Effector CD8-positive, alpha-beta T cell (primary cell): Measurements from ENCODE around the gene POU3F1.
"Not testable (repeated sequence)": the region's sequence is repeated elsewhere in the genome, so short reads cannot be mapped to it uniquely, and the experiment has no call there.

ENCODE experiments used
- DNase-seq: peaks from one replicate; lab custom pipeline; 2025; lab: John Stamatoyannopoulos, UW

Gene POU3F1

DNA sequence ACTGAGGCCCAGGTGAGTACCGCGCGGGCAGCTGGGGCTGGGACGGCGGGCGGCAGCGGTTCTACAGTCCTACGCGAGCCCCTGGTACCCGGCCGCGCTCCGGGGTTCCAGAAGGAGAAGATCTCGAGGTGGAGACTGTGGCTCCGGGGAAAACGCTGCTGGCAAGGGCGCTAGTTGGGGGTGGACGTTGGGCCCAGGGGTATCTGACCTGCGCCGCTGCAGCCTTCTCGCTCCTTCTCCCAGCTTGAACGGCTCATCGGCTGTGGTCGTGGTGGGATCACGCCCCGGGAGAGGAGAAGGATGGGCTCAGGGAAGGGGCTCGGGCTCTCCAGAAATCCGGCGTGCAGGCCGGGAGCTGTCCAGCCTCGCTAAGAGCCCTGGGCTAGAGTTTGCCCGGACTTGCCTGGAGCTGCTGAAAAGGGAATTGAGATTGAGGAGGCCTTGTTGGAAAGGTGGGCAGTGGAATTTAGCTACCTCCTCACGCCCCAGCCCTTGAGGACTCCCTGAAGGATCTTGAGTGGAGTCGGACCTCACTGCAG lies 1.1 kb upstream of the POU3F1 start:
- no peak for DNase-seq

DNA sequence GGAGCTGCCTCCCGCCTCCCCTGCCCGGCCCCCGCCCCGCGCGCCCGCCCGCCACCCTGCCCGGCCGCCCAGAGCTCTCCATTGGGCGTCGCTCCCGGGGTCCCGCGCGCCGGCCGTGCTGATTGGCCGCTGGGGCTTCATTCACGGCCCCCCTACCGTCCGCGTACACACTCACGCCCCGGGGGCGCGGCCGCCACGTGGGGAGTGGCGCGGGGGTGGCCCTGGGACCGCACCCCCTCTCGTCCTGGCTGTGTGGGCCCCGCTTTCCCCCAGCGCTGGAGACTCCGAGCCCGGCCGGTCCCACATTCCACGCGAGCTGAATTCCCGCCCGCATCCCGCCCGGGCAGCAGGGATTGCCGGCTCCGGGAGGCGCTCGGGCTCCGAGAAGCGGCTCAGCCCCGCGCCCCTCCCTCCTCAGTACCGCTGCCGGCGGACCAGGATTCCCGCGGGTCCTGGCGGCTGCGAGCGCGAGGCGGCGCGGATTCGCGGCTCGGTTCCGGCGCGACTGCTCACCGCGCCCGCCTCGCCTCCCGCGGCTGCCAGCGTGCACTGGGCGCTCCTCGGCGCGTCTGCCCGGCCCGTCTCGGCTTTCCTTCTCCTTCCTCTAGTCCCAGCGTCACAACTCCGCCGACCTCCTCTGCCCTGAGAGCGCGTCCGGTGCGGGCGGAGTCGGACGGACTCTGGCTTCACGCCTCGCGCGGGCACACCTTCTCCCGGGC lies 450 bp upstream of the POU3F1 start:
- DNase-seq: peak; percentile 61

DNA sequence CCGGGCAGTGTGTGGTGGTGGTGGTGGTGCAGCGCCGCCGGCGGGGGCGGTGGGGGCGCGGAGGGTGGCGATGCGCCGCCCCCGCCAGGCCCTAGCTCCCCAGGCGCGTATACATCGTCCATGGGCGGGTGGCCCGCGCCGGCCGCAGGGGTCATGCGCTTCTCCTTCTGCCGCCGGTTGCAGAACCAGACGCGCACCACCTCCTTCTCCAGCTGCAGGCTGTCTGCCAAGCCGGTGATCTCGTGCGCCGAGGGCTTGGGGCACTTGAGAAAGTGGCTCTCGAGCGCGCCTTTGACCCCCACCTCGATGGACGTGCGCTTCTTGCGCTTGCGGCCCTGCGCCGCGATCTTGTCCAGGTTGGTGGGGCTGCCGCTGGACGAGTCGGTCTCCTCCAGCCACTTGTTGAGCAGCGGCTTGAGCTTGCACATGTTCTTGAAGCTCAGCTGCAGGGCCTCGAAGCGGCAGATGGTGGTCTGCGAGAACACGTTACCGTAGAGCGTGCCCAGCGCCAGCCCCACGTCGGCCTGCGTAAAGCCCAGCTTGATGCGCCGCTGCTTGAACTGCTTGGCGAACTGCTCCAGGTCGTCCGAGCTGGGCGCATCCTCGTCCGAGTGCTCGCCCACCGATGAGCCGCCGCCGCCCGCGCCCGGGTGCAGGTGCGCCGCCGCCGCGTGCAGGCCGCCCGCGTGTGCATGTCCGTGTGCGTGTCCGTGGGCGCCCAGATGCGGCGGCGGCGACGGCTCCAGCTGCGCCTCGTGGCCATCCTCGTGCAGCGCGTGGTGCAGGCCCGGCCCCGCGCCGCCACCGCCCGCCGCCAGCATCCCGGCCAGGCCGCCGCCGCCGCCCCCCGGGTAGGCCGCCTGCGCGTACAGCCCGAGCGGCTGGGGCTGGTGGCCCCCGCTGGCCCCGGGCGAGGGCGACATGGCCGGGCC lies 926 bp downstream of the POU3F1 start:
- DNase-seq: no peak

DNA sequence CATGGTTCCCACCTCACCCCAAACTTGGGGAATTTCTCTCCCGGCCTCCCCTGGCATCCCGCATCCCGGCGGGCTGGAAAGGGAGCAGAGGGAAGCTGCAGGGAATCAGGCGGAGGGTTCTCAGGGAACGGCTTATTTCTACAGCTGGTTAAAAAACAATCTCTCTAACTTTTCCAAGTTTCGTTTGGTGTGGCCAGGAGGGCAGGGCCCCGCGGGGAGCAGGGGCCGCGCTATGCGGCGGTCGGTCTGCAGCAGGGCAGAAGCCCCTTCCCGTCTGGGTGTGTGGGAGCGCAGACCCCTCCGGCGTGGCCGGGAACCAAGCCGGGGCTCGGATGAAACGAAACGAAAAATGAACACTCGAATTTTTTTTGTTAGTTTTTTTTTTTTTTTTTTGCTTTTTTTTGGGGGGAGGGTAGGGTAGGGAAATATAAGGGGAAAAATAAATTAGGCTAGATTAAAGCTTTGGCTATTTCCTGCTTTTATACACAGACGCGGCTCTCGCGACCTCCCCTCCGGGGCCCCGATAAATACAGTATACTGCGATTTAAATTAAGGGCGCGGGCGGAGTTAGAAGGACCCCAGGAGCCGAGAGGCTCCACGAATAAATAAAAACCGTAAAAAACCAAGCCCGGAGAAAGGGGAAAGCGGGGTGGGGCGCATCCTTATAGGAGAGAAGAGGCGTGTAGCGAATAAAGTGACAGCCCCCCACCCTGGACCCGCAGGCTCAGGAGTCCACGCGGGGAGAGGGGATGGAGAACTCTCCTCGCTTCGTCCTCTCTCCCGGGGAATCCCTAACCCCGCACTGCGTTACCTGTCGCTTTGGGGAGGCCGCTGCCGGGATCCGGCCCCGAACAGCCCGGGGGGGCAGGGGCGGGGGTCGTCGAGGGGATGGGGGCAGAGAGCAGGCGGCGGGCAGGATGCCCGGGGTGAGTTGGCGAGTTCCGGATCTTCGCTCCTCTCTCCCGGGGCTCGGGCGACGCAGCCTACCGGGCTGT lies 2.1 kb downstream of the POU3F1 start:
- no peak for DNase-seq

DNA sequence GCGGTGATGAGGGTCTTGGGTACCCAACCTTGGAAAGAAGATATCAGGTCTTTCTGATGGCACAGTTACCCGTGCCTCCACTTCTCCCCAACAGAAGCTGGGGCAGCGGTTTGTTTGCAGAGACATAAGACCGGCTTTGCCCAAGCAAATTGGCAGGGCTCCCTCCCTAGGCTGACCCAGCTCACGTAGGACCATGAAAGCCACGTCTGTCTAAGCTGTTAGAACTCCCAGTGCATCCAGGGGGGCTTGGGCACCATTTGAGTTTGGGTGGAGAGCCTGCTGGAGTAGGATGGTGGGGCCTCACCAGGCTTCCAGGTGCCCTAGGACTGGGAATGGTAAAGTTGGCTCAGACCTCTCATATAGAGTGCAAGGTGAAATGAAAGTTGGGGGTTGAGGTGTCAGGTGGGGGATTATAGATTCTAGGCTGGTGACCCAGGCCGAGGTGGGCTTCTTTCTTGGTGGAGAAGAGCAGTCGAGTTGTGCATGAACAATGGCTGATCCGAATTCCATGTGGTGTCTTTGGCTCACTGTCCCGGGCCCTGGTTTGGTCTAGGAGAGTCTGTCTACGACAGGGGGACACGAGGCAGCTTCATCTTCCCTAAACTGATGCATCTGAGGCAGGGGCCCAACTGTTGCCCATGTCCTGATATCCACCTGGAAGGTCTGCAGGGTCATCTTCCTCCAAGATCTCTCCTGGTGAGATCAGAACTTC lies 3.4 kb downstream of the POU3F1 start:
- no peak for DNase-seq

DNA sequence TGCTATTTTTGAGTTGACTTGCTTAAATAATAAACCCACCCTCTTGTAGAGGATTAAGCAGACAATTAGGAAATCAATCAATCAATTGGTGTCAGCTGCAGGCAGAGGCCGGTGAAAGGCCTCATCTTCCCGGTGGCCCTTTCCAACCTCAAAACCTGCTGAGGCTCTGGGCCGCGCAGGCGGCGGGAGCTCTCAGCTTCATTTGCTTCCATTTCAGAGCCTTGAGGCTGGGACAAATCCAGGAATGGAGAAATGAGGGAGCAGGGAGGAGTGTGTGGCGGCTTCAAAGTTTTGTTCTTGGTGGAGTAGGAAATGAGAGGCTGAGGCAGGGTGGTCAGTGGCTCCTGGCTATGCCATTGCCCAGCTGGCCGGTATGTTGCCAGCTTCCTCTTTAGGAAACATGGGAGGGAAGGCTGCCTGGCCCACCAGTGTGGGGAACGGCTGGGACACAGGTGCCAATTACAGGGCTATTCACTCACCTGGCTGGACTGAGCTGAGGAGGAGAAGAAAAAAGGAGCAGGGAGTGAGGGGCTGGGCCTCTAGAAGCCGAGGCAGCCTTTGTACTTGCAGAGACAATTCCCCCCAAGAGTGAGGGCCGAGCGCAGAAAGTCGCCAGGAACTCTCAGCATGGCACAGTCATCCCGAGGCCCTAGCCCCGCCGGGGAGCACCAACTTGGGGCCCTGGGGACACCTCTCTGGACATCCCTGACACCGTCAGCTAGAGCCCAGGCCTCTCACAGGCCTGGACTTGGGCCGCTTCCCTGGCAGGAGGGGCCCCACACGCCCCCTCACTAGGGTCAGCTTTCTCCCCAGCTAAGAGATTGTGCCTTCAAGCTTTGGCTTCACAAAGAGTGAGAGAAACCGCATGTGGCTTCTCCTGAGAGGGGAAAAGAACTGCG lies 4.4 kb downstream of the POU3F1 start:
- DNase-seq: no peak

DNA sequence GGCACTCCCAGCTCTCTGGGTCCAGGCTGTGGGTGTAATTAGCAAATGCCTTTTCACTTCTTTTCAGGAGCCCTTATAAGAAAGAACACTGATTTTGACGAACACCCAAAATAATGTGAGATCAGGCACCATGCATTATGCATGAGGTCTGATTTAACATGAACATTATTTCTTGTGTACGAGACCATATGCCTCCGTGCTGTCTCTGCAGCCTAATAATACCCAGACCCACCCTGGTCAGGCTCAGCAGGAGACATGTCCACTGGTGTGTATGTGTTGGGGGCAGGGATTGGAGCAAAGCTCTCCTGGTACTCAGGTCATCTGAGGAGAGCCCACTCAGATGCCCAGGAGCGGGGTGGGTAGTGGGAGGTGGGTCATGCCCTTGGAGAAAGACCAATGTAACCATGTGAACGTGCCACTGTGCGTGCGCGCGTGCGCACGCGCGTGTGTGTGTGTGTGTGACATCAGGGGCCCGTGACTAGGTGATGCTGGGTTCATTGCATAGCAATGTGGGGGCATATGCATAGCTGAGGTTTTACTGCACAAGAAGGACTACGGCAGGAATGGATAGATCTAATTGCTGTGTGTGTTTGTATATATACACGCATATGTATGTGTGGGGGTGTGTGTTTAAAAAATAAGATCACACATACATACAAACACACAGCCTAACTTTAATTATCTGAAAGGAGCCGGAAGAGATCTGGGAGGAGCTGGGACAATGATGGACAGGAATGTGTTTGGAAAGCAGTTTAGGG lies 7.1 kb downstream of the POU3F1 start:
- DNase-seq: no peak

DNA sequence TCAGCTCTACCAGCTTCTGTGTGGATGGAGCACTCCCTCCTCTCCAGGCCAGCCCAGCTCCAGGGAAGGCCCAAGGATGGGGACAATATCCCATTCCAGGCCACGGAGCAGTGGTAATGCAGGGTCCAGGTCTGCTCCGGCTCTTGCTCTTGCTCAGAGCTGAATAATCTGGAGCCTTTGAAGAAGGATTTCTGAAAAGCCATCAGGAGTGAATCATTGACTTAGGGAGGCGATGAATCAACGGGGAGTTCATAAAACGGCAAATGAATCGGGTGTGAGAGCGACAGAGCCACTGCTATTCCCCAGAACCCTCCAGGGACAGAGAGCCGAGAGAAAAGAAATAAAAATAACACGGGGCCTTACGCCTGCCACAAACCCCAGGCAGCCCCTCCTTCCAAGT lies 7.7 kb downstream of the POU3F1 start:
- DNase-seq: no peak

DNA sequence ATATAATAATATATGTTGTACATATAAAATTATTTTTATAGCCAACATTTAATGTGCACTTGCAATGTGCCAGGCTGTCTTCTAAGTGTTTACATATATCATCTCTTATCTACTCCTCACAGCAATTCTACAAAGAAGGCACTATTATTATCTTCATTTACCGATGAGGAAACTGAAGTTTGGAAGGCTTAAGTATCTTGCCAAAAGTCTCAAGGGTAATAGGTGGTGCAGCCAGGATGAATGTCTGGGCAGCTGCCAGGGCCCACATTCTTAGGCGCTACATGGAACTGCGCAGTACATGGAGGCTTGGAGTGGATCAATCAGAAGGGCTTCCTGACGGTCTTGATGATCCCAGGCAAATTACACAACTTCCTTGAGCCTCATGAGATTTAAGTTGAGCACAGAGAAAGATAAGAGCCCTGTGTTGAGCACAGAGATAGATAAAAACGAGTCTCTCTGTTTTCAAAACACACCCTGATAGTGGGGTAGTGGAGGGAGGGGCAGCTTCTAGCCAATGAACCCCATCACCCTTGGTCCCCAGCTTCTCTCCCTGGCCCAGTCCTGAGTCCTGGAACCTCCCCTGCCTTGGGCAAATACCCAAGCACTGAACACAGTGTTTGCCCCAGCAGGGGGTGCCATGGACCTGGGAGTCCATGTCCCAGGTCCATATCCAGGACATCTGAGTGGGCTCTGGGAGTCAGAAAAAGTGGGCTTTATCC lies 9.2 kb downstream of the POU3F1 start:
- no peak for DNase-seq

DNA sequence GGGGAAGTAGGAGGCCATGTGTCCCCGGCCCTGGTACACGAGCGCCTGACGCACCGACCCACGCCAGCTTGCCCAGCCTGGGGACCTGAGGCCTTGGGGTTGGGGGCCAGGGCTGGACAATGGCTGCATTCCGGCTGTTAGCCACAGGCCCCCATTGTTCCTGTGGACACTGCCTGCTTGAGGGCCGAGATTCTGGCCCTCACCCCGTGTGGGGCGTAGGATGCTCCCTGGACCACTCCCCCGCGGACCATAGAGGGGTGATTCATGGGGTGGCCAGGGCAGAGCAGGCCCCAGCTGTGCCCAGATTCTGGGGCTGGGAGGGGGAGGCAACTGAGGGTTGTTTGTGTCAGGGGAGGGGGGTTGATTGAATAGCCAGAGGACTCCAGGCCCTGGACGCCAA lies 11.7 kb downstream of the POU3F1 start:
- DNase-seq: no peak

DNA sequence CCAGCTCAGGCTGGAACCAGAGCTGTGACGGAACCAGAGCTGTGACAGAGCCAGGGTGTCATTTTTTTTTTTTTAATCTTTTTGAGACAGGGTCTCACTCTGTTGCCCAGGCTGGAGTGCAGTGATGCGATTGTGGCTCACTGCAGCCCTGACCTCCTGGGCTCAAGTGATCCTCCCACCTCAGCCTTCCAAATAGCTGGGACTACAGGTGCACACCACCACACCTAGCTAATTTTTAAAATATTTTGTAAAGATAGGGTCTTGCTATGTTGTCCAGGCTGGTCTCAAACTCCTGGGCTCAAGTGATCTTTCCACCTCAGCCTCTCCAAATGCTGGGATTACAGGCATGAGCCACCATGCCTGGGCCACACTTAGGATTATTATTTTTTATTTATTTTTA lies 13.6 kb downstream of the POU3F1 start:
- not testable (repeated sequence) for DNase-seq

DNA sequence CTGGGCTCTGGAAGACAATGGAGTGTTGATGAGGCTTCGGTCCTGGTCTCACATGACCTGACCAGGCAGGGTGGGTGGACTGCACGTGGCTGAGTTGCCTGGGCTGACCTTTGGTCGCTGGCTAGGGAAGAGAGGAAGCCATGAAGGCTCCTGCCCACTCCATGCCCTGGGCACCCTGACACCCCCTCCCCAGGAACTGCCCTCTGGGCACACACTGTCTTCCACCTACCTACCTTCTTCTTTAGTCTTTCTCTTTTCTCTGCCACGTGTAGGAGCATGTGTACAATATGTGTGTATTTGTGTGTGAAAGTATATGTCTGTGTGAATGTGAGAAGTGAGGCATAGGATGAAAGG lies 15.1 kb downstream of the POU3F1 start:
- DNase-seq: no peak

DNA sequence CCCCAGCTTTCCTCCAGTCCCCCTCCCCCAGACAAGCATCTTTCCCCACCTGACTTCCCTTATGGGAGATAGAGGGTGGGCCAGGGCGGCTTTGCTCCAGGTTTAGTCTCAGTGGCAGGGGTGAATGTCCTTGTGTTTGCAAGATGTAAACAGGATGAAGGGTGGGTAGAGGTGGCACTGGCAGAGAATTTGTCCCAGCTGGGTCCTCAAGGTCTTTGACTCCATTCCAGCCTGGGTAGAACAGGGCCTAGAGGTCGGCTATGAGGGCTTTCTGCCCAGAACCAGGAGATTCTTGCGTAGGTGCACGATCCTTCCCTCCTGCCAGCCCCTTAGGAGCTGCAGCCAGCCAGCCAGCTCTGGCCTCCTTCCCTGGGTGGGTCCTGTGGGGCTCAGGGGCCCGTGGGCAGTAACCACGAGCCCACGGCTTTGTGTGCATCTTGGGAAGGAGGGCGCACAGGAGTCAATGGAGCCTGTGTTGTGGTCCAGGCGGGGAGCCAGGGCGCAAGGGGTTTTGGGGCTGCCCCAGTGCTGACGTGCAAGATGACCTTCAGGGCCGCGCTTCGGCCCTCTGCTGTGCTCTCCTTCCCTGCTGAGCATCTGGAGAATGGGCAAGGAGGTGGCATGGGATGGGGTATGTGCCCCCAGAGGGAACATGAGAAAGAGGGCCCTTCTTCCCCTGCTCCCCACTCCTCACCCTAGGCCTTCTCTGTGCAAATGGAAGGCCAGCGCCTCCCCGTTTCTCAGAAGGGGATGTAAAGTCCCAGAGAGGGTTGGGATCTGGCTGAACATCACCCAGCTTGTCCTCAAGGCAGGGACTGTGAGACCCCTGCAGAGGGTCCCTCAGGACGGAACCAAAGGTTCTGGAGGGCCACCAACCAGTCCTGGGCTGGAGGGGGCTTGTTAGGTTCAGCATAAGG lies 15.7 kb downstream of the POU3F1 start:
- DNase-seq: no peak

DNA sequence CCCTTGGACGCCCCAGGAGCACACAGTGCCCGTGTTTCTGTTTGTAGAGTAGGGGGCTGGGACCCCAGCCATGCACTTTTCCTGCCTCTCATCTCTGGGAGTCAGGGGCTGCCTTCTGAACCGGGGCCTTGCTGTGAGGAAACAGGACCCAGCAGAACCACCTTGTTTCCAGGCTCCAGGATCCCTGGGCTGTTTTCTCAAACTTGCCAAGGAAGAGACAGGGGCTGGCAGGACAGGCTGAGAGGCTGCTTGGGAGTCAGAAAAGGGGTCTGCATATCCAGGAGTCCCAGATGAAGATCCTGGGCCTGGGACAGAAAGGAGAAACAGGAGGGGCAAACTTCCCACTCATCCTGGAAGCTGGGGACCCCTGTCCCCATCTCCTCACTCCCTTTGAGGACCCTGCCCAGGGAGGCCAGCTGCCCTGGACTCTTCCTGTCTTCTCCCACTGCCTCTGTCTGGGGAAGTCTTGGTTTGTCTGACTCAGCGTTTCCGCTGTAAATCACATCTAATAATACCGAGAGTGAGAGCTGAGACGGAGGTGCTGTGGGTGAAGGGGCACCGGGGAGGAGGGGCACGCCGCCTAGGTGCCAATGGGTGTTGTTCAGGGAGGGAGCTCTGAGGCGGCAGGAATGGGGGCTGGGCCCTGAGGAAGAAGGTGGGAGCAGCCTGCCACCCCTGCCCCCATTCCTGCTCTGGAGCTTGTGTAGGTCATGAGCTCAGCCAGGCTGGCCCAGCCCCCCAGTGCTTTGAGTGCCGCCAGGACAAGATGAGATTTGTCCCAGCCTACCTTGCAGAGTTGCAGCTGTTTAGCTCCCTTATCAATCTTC lies 16.7 kb downstream of the POU3F1 start:
- no peak for DNase-seq

DNA sequence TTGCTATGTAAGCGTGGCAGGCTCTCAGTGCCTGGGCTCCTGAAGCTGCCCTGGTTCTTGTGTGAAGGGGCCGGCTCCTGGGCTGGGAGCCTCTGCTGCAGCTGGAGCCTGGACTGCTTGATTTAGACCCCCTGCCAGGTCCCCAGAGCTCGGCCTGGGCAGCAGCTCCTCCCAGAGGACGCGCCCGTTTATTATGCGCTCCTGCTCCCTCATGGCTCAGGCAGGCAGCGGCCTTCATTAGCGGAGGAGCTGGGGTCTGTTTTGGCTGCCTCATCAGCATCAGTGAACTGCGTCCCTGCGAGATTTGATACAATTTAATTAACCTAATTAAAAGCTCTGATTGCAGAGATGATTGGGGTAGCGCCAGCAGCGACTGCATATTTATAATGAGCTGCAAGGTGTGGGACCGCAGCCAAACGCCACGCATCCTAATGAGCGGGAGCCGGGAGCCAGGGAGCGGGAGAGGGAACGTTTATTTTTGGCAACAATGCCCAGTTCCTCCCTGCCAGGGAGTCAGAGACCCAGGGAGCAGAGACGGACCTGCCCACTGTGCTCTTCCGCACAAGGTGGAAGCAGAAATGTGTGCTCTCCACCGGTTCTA lies 17.4 kb downstream of the POU3F1 start:
- no peak for DNase-seq

DNA sequence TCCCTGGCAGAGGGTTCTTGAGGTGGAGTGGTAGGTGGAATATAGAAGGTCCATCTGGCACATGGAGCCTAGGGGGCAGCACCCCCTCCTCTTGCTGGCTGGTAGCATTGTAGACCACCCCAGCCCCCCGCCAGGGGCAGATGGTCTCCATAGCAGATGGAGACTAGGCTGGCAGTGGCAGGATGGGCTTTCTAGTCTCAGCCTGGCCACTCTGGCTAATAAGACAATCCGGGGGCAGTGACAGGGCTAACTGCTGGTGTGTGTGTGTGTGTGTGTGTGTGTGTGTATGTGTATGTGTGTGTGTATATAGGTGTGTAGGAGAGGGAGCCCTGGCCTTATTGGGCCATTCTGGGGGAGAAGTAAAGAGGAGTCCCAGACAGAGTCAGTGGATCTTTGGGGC lies 17.9 kb downstream of the POU3F1 start:
- no peak for DNase-seq
